ENCODE measurements around the gene NAT8L. TPM values are rescaled to one million over a fixed set of nuclear protein-coding genes. Genes with fewer than 3 reads are reported as not detected.

The NAT8L gene
- total RNA-seq, 1 experiment from 2014 or later = 1.6 TPM

DNA sequence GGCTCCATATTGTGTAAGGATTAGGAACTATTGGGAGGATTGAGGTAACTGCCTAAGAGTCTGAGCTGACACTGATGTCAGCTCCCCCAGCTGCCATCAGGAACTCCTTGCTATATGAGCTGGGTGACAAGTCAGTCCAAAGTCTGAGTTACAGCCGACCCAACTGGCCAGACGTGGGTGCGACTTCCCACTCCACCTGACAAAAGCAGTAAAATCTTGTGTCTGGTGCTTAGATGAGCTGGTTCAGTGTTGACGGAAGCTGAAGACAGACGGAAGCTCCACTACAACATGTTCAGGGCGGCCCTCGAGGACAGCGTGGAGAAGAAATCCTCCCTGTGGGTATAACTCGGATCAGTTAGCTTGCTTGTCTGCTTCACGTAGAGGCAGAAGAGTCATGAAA, 22.8 kb upstream of the NAT8L start:
- H3F3A ChIP-seq (ENCODE audit: low read length, unreplicated experiment) = no peaks in the 10 kb centered on the region
- H3K4me2 ChIP-seq (ENCODE audit: low read length) = no peak overlapping the region
- H3K9ac ChIP-seq (ENCODE audit: low read length) = no peak overlapping the region
- no peak overlapping the region for H3K4me3 ChIP-seq (ENCODE audit: low read length)
- H4K20me1 ChIP-seq (ENCODE audit: low read length) = no peaks in the 10 kb centered on the region
- no peak overlapping the region for H3K27ac ChIP-seq (ENCODE audit: low read length)
- no peak for TF ChIP-seq EZH2phosphoT487 (IDR thresholded peaks at IDR 0.05; ENCODE audit: borderline replicate concordance, low read length)
- TF ChIP-seq CTCF (conservative IDR thresholded peaks at IDR 0.05; ENCODE audit: low read depth, low read length) = no peak
- no peak for ATAC-seq
- intact Hi-C loops (cut with micrococcal nuclease) = no loop called here
- no peaks in the 10 kb centered on the region for H3K4me1 ChIP-seq (ENCODE audit: insufficient read depth, low read length)
- no peak for DNase-seq
- H3K79me2 ChIP-seq (ENCODE audit: low read length) = no peaks in the 10 kb centered on the region
- BruUV-seq (replicated peaks) = no TSS peak
- no peaks in the 10 kb centered on the region for H3K36me3 ChIP-seq (ENCODE audit: low read depth, low read length)
- no peak overlapping the region for H2AFZ ChIP-seq (ENCODE audit: low read length)
- ChIA-PET CTCF (no interaction called here), POLR2A (ENCODE audit: unreplicated experiment) (no interaction called here)
- no peaks in the 10 kb centered on the region for H3K27me3 ChIP-seq (ENCODE audit: low read length)
- H3K9me3 ChIP-seq (ENCODE audit: low read length) = no peaks in the 10 kb centered on the region
- no peaks in the 10 kb centered on the region for H3K9me2 ChIP-seq (replicated peaks; ENCODE audit: low read length)

DNA sequence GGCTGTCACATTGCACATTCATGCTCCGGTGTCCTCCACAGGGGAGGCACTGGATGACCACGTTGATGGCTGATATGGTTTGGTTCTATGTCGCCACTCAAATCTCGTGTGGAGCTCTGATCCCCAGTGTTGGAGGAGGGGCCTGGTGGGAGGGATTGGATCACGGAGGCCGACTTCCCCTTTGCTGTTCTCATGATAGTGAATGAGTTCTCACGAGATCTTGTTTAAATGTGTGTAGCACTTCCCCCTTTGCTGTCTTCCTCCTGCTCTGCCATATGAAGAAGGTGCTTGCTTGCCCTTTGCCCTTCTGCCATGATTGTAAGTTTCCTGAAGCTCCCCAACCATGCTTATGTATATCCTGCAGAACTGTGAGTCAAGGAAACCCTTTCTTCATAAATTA, 22.3 kb upstream of the NAT8L start:
- ATAC-seq (no peak), DNase-seq (no peak)
- H2AFZ ChIP-seq (ENCODE audit: low read length) = no peak overlapping the region
- POLR2A ChIA-PET (ENCODE audit: unreplicated experiment) = no interaction called here
- H3K36me3 ChIP-seq (ENCODE audit: low read depth, low read length) = no peaks in the 10 kb centered on the region
- no peaks in the 10 kb centered on the region for H3K9me3 ChIP-seq (ENCODE audit: low read length)
- no peaks in the 10 kb centered on the region for H4K20me1 ChIP-seq (ENCODE audit: low read length)
- no TSS peak for BruUV-seq (replicated peaks)
- no peaks in the 10 kb centered on the region for H3K4me1 ChIP-seq (ENCODE audit: insufficient read depth, low read length)
- no peak overlapping the region for H3K9ac ChIP-seq (ENCODE audit: low read length)
- no peaks in the 10 kb centered on the region for H3F3A ChIP-seq (ENCODE audit: low read length, unreplicated experiment)
- no peaks in the 10 kb centered on the region for H3K27me3 ChIP-seq (ENCODE audit: low read length)
- no peak overlapping the region for H3K27ac ChIP-seq (ENCODE audit: low read length)
- intact Hi-C loops (cut with micrococcal nuclease) = no loop called here
- TF ChIP-seq EZH2phosphoT487 (IDR thresholded peaks at IDR 0.05; ENCODE audit: borderline replicate concordance, low read length) (no peak), CTCF (conservative IDR thresholded peaks at IDR 0.05; ENCODE audit: low read depth, low read length) (no peak), EZH2 (IDR thresholded peaks at IDR 0.05; ENCODE audit: low read length, unreplicated experiment) (no peak)
- H3K4me2 ChIP-seq (ENCODE audit: low read length) = no peak overlapping the region
- H3K79me2 ChIP-seq (ENCODE audit: low read length) = no peaks in the 10 kb centered on the region
- H3K9me2 ChIP-seq (replicated peaks; ENCODE audit: low read length) = no peaks in the 10 kb centered on the region
- H3K4me3 ChIP-seq (ENCODE audit: low read length) = no peak overlapping the region
- CTCF ChIA-PET = no interaction called here

DNA sequence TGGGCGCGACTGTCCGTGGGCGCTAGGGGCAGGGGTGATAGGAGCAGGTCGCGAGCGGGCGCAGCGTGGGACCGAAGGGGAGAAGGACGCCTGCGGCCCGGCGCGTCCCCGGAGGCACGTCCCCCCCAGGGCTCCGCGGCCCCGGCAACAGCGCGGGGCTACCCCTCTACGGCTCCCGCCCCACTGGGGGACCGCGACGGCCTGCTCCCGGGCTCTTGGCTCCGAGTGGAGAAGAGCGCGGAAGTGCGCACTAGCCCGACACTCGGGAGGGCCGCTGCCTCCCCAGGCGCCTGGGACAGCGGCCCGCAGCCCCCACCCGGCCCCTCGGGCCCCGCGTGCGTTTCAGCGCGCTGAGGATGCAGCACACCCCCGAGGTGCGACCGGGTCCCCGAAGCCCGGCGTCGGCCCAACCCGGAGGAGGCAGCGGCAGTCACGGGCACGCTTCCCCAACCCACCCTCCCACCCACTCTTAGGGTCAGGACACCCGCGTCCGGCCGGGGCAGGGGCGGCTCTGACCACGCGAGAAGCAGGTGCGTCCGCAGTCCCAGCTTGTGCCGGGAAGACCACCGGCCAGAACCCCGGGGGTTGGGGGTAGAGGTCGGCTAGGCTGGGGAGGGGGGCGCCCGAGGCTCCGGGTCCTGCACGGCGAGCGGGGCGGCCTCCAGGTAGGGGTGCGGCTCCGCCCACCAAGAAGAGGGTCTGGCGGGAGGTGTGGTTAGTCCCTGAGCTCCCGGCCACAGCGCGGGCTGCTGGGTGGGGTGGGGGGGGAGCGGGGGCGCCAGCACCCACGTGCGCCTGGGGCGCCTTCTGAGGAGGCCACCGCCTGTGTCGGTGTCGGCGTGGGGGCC, 18.5 kb upstream of the NAT8L start:
- BruUV-seq (replicated peaks) = no TSS peak
- Histone ChIP-seq H3K4me2 (ENCODE audit: low read length) (peak overlapping the region; percentile 81), H3K9me3 (ENCODE audit: low read length) (no peaks in the 10 kb centered on the region), H3F3A (ENCODE audit: low read length, unreplicated experiment) (no peaks in the 10 kb centered on the region), H4K20me1 (ENCODE audit: low read length) (no peaks in the 10 kb centered on the region), H3K27me3 (ENCODE audit: low read length) (no peaks in the 10 kb centered on the region), H3K27ac (ENCODE audit: low read length) (no peak overlapping the region), H3K36me3 (ENCODE audit: low read depth, low read length) (no peaks in the 10 kb centered on the region), H3K9me2 (replicated peaks; ENCODE audit: low read length) (no peaks in the 10 kb centered on the region), H3K9ac (ENCODE audit: low read length) (no peak overlapping the region), H3K4me3 (ENCODE audit: low read length) (peak overlapping the region; percentile 76; the same call in 1 of the 2 replicates), H3K79me2 (ENCODE audit: low read length) (peaks cover 4% of the 10 kb centered on the region; the same call in 1 of the 2 replicates), H2AFZ (ENCODE audit: low read length) (no peak overlapping the region), H3K4me1 (ENCODE audit: insufficient read depth, low read length) (peaks cover 3% of the 10 kb centered on the region; the same call in 1 of the 2 replicates)
- ATAC-seq = no peak
- TF ChIP-seq EZH2phosphoT487 (IDR thresholded peaks at IDR 0.05; ENCODE audit: borderline replicate concordance, low read length) (no peak), EZH2 (IDR thresholded peaks at IDR 0.05; ENCODE audit: low read length, unreplicated experiment) (no peak), CTCF (conservative IDR thresholded peaks at IDR 0.05; ENCODE audit: low read depth, low read length) (no peak)
- ChIA-PET CTCF (no interaction called here), POLR2A (ENCODE audit: unreplicated experiment) (interaction anchor here (0.6 kb wide), 1 partner anchor 90 kb away, joined by 5 read pairs; no protein-coding TSS in a partner anchor)
- DNase-seq = no peak
- intact Hi-C loops (cut with micrococcal nuclease) = no loop called here

All from PC-3 (cell line).